Astrocyte (in vitro differentiated cells and primary cell): ENCODE results near the gene PRXL2B.

Experiments used
- EZH2 ChIP-seq: IDR thresholded peaks from 2 replicates; pipeline ENCODE4 v1.6.1; 2012; ENCODE audit warnings: mild to moderate bottlenecking, low read length, inconsistent platforms; ENCODE audit not compliant: insufficient read depth
- TF ChIP-seq, protein P1 (sequence below): IDR thresholded peaks from 2 replicates; pipeline ENCODE4 v1.5.1; 2011; ENCODE audit warnings: low read depth, mild to moderate bottlenecking, inconsistent platforms, low read length, moderate library complexity; ENCODE audit not compliant: insufficient read depth

DNA sequence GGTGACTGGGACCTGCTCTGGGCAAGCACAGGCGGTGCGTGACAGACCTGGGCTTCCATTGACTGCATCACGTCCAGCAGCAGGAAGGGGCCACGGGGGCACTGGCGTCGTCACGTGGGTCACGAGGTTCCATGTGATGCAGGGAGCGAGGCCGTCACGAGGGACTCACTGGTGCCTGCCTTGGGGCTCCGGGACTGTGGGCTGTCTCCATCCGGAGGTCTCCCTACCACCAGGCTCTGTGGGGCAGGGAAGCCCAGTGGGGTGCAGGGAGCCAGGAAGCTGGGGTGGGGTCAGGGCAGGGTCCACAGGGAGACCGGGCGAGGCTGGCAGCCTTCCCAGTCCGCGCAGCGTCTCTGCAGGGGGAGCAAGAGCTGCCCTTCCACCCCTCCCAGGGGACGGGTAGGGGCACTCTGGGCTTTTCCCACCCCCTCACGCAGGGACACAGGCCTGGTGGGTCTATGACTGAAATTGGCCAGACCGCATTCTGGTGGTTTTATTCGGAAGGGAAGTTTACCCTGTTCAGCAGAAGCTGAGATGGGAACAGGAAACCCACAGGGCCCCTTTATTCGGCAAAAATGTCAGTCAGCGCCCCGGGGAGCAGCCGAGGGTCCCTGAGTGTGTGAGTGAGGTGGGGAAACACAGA, 30.8 kb upstream of the PRXL2B start:
- no peak for TF ChIP-seq EZH2
- TF ChIP-seq, protein P1, sequence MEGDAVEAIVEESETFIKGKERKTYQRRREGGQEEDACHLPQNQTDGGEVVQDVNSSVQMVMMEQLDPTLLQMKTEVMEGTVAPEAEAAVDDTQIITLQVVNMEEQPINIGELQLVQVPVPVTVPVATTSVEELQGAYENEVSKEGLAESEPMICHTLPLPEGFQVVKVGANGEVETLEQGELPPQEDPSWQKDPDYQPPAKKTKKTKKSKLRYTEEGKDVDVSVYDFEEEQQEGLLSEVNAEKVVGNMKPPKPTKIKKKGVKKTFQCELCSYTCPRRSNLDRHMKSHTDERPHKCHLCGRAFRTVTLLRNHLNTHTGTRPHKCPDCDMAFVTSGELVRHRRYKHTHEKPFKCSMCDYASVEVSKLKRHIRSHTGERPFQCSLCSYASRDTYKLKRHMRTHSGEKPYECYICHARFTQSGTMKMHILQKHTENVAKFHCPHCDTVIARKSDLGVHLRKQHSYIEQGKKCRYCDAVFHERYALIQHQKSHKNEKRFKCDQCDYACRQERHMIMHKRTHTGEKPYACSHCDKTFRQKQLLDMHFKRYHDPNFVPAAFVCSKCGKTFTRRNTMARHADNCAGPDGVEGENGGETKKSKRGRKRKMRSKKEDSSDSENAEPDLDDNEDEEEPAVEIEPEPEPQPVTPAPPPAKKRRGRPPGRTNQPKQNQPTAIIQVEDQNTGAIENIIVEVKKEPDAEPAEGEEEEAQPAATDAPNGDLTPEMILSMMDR: no peak
